ENCODE data around the gene SMYD2.

Gene SMYD2

DNA sequence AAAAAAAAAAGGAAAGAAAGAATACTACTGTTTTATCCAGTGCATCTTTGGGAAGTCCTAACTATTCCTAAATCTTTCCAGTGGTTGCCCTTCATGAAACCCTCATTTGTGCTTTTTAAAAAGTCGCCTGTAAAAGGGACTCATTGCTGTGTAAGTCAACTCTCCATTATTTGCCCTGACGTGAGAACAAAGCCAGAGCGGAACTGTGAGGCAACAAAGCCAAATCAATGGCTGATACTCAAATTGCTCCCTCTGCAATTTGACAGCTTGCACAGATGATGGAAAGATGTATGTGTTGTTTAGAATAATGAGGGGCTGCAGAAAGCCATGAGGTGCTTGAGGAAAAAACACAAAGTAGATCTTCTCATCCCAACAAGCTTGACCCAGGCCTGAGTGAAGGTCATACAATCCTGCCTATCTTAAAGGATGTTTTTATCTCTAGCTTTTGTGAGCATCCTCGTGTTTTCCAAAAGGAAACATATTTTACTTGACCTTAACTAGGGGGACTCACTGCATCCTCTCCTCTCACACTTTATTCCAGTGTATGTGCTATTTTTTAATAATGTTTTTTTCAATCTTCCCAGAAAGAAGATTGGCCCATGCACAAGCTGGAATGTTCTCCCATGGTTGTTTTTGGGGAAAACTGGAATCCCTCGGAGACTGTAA is 33.4 kb downstream of the SMYD2 start:
- peaks cover 24% of the 10 kb centered on the region for H3K36me3 Mint-ChIP-seq (ENCODE audit: low read depth)
- H3K27ac Mint-ChIP-seq: no peak overlapping the region
- peaks cover 3% of the 10 kb centered on the region for H3K27me3 Mint-ChIP-seq (ENCODE audit: low read depth)
- peaks cover 26% of the 10 kb centered on the region for H3K4me1 Mint-ChIP-seq
- TF ChIP-seq CTCF (IDR thresholded peaks at IDR 0.05; ENCODE audit: unreplicated experiment in 3 of 3): no peak
- H3K4me3 Mint-ChIP-seq: no peak overlapping the region
- H3K9me3 Mint-ChIP-seq: no peaks in the 10 kb centered on the region

GRCh38 chr1:214316593-214316992 is 35.6 kb downstream of the SMYD2 start:
- TF ChIP-seq CTCF (IDR thresholded peaks at IDR 0.05; ENCODE audit: unreplicated experiment in 3 of 3): no peak
- Mint-ChIP-seq H3K4me3 (no peak overlapping the region), H3K4me1 (peaks cover 26% of the 10 kb centered on the region), H3K27ac (no peak overlapping the region), H3K9me3 (no peaks in the 10 kb centered on the region), H3K36me3 (ENCODE audit: low read depth) (peaks cover 34% of the 10 kb centered on the region), H3K27me3 (ENCODE audit: low read depth) (no peaks in the 10 kb centered on the region)

- Mint-ChIP-seq H3K27ac (no peak overlapping the region), H3K36me3 (ENCODE audit: low read depth) (peaks cover 37% of the 10 kb centered on the region), H3K9me3 (no peaks in the 10 kb centered on the region), H3K4me3 (peak overlapping the region in 1 of 3 experiments; percentile 24), H3K27me3 (ENCODE audit: low read depth) (no peaks in the 10 kb centered on the region), H3K4me1 (peaks cover 19% of the 10 kb centered on the region)
- TF ChIP-seq CTCF (IDR thresholded peaks at IDR 0.05; ENCODE audit: unreplicated experiment in 3 of 3): no peak
Observed at GRCh38 chr1:214317300-214317699, 36.3 kb downstream of the SMYD2 start.

DNA sequence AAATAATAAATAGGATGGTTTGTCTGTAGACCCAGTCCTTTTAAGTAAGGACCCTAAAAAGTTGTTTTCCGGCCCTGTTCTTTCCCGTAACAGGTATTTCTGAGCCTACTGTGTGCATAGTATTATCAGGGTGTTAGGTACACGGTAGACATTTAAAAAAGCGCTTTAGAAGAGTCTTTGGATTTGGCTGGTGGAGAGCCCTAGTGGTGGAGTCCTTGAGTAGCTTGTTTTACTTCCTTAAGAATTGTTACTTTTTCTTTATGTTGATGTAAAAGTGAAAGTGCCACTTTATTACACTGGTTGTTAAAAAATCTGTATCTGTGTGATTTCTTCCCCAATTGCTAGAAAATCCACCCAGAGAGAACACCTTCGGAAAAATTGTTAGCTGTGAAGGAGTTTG is 36.8 kb downstream of the SMYD2 start:
- Mint-ChIP-seq H3K9me3 (no peaks in the 10 kb centered on the region), H3K27me3 (ENCODE audit: low read depth) (no peaks in the 10 kb centered on the region), H3K4me1 (peaks cover 14% of the 10 kb centered on the region), H3K27ac (peak overlapping the region in 2 of 3 experiments; percentile 39 to 50), H3K4me3 (peak overlapping the region; percentile 6 to 83 (median 79)), H3K36me3 (ENCODE audit: low read depth) (peaks cover 37% of the 10 kb centered on the region)
- TF ChIP-seq CTCF (IDR thresholded peaks at IDR 0.05; ENCODE audit: unreplicated experiment in 3 of 3): peak in 2 of 3 experiments; percentile 16 to 17

GRCh38 chr1:214318356-214318755 is 37.4 kb downstream of the SMYD2 start:
- peaks cover 37% of the 10 kb centered on the region for H3K36me3 Mint-ChIP-seq (ENCODE audit: low read depth)
- no peaks in the 10 kb centered on the region for H3K27me3 Mint-ChIP-seq (ENCODE audit: low read depth)
- no peaks in the 10 kb centered on the region for H3K9me3 Mint-ChIP-seq
- peak overlapping the region in 2 of 3 experiments; percentile 39 to 50 for H3K27ac Mint-ChIP-seq
- peaks cover 13% of the 10 kb centered on the region for H3K4me1 Mint-ChIP-seq
- no peak for TF ChIP-seq CTCF (IDR thresholded peaks at IDR 0.05; ENCODE audit: unreplicated experiment in 3 of 3)
- peak overlapping the region; percentile 6 to 83 (median 79) for H3K4me3 Mint-ChIP-seq
